HEK293T (cell line): Measurements from ENCODE around the gene SIRT7.

Source experiments
- ARNT ChIP-seq: fragments of 450-650 bp; IDR thresholded peaks from 2 replicates; pipeline ENCODE4 v1.6.1; 2017; ENCODE audit warnings: mild to moderate bottlenecking
- BHLHE40 ChIP-seq: fragments of 450-650 bp; IDR thresholded peaks from 2 replicates; pipeline ENCODE4 v1.6.1; 2016; ENCODE audit warnings: mild to moderate bottlenecking, moderate library complexity, borderline replicate concordance
- CTBP1 ChIP-seq: fragments of 450-650 bp; IDR thresholded peaks from 2 replicates; pipeline ENCODE4 v1.6.1; 2016; ENCODE audit warnings: borderline replicate concordance
- FOXA1 ChIP-seq: fragments of 450-650 bp; IDR thresholded peaks from 2 replicates; pipeline ENCODE4 v1.6.1; 2016; ENCODE audit warnings: mild to moderate bottlenecking
- FOXK2 ChIP-seq: fragments of 450-650 bp; IDR thresholded peaks from 2 replicates; pipeline ENCODE4 v1.6.1; 2016; ENCODE audit warnings: mild to moderate bottlenecking
- FOXM1 ChIP-seq: fragments of 450-650 bp; IDR thresholded peaks from 2 replicates; pipeline ENCODE4 v1.6.1; 2017; ENCODE audit warnings: mild to moderate bottlenecking, borderline replicate concordance
- SP1 ChIP-seq: fragments of 450-650 bp; IDR thresholded peaks from 2 replicates; pipeline ENCODE4 v1.6.1; 2017
- SUZ12 ChIP-seq: fragments of 450-650 bp; IDR thresholded peaks from 2 replicates; pipeline ENCODE4 v1.6.1; 2016; ENCODE audit warnings: mild to moderate bottlenecking
- TARDBP ChIP-seq: fragments of 450-650 bp; IDR thresholded peaks from 2 replicates; pipeline ENCODE4 v1.6.1; 2016
- ZNF384 ChIP-seq: fragments of 450-650 bp; IDR thresholded peaks from 2 replicates; pipeline ENCODE4 v1.6.1; 2016
- TF ChIP-seq, protein P1 (sequence below): fragments of 450-650 bp; IDR thresholded peaks from 2 replicates; pipeline ENCODE4 v1.6.1; 2016

DNA sequence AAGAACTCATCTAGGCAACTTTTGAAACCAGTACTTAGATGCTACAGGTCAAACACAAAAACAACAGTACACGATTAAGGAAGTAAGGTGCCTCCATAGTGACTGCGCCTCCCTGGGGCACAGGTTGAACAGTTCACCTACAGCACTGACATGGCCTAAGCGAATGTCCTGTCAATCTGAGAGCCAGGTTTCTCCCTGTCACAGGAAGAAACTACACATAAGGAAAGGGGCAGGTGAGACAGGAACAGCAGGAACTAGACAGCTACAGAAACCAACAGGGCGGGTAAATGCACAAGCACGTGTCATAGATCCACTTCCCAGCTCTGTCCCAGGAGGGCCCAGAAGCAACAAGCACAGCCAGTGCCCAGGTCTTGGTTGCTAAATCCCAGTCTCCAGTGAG, 38.9 kb downstream of the SIRT7 start:
- TF ChIP-seq SP1 (no peak), SUZ12 (no peak), FOXA1 (no peak), TARDBP (no peak), FOXK2 (no peak), CTBP1 (no peak), BHLHE40 (no peak), FOXM1 (no peak), ZNF384 (no peak), ARNT (no peak)
- TF ChIP-seq, protein P1, sequence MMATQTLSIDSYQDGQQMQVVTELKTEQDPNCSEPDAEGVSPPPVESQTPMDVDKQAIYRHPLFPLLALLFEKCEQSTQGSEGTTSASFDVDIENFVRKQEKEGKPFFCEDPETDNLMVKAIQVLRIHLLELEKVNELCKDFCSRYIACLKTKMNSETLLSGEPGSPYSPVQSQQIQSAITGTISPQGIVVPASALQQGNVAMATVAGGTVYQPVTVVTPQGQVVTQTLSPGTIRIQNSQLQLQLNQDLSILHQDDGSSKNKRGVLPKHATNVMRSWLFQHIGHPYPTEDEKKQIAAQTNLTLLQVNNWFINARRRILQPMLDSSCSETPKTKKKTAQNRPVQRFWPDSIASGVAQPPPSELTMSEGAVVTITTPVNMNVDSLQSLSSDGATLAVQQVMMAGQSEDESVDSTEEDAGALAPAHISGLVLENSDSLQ, result no peak
